B cell (primary cell): ENCODE measurements around the gene CARMIL1. TPM values are rescaled to one million over a fixed set of nuclear protein-coding genes. Genes with fewer than 3 reads are reported as not detected.

ENCODE experiments used
- ATAC-seq: fragments of 200-7000 bp; cut with Tn5 transposase; one replicate; pipeline ENCODE4 v1.10.0; 2021; ENCODE audit warnings: low read depth, mild to moderate bottlenecking, moderate number of reproducible peaks, moderate library complexity
- CTCF ChIA-PET: fragments of 350-600 bp; sonication (Branson Sonifier 250); formaldehyde crosslinking; loops from one replicate; lab custom pipeline; 2021; ENCODE audit warnings: antibody characterized with exemption, inconsistent platforms; lab: Charles Lee
- POLR2A ChIA-PET: fragments of 350-600 bp; sonication (Branson Sonifier 250); formaldehyde crosslinking; loops from one replicate; lab custom pipeline; 2021; ENCODE audit warnings: antibody characterized with exemption; lab: Charles Lee
- DNase-seq: peaks from one replicate; pipeline ENCODE4 v3.0.0; 2013
- H2AFZ ChIP-seq: 2 replicates; pipeline ENCODE4 v1.6.1; 2012; ENCODE audit warnings: mild to moderate bottlenecking, low read depth, low read length; ENCODE audit not compliant: insufficient read depth, poor library complexity, severe bottlenecking
- H3K27ac ChIP-seq, 2 donors: 1 replicate in 1 of 2; 2 replicates in 1 of 2; pipeline ENCODE4 v1.5.1; 2012 to 2013; ENCODE audit warnings: low read length in 2 of 2, mild to moderate bottlenecking in 2 of 2, moderate library complexity in 1 of 2
- H3K27me3 ChIP-seq, 4 experiments: fragments of 200-600 bp in 1 of 4; sonication (generic) in 1 of 4; replicated peaks in 1 of 4; 1 replicate in 2 of 4; 2 replicates in 2 of 4; pipeline versions ENCODE4 v1.6.1 to v1.7.0; 2013 to 2016; ENCODE audit warnings: low read length in 3 of 4, mild to moderate bottlenecking in 2 of 4, mixed read lengths in 1 of 4, moderate library complexity in 1 of 4; ENCODE audit not compliant: insufficient read depth in 4 of 4, control insufficient read depth in 3 of 4; ENCODE audit errors: control extremely low read depth in 1 of 4
- H3K36me3 ChIP-seq, 2 experiments: replicated peaks in 1 of 2; 1 replicate in 1 of 2; 2 replicates in 1 of 2; pipeline versions ENCODE4 v1.6.1 to v1.7.1; 2013; ENCODE audit warnings: low read length in 1 of 2; ENCODE audit not compliant: insufficient read depth in 2 of 2, control insufficient read depth in 1 of 2; ENCODE audit errors: control extremely low read depth in 1 of 2, extremely low read depth in 1 of 2
- H3K4me1 ChIP-seq, 2 donors: fragments of 200-600 bp in 1 of 2; sonication (generic) in 1 of 2; 1 replicate in 1 of 2; 2 replicates in 1 of 2; pipeline versions ENCODE4 v1.5.1 to v1.6.1; 2013 to 2017; ENCODE audit warnings: low read length in 2 of 2; ENCODE audit not compliant: control insufficient read depth in 2 of 2, insufficient read depth in 2 of 2
- H3K4me2 ChIP-seq: replicated peaks from 2 replicates; pipeline ENCODE3; 2012; ENCODE audit warnings: mild to moderate bottlenecking, low read depth, low read length; ENCODE audit not compliant: poor library complexity, severe bottlenecking
- H3K4me3 ChIP-seq, 5 experiments: fragments of 200-600 bp in 1 of 5; sonication (generic) in 1 of 5; 1 replicate in 3 of 5; 2 replicates in 2 of 5; pipeline versions ENCODE4 v1.5.1 to v1.7.0; 2011 to 2016; ENCODE audit warnings: low read length in 4 of 5, mild to moderate bottlenecking in 4 of 5, low read depth in 2 of 5, control low read depth in 1 of 5, moderate library complexity in 1 of 5; ENCODE audit not compliant: insufficient read depth in 1 of 5; ENCODE audit errors: control extremely low read depth in 1 of 5, extremely low read depth in 1 of 5
- H3K79me2 ChIP-seq: fragments of 200-600 bp; sonication (generic); one replicate; pipeline ENCODE4 v1.6.0; 2016; ENCODE audit warnings: low read length; ENCODE audit not compliant: control insufficient read depth, insufficient read depth
- H3K9ac ChIP-seq: fragments of 200-600 bp; sonication (generic); 2 replicates; pipeline ENCODE4 v1.6.1; 2017; ENCODE audit warnings: mild to moderate bottlenecking, low read length, moderate library complexity
- H3K9me3 ChIP-seq, 3 donors: one replicate each; pipeline versions ENCODE4 v1.6.1 to v1.7.1; 2013; ENCODE audit warnings: low read length in 2 of 3; ENCODE audit not compliant: control insufficient read depth in 2 of 3, insufficient read depth in 1 of 3; ENCODE audit errors: control extremely low read depth in 1 of 3
- H4K20me1 ChIP-seq: 2 replicates; pipeline ENCODE4 v1.6.0; 2012; ENCODE audit warnings: mild to moderate bottlenecking, low read length; ENCODE audit not compliant: insufficient read depth, control insufficient read depth, poor library complexity, severe bottlenecking
- H3K27ac Mint-ChIP-seq: one replicate; pipeline ENCODE4 v1.8.0; 2021; ENCODE audit warnings: mixed read lengths
- H3K27me3 Mint-ChIP-seq: one replicate; pipeline ENCODE4 v1.8.0; 2021; ENCODE audit warnings: mixed read lengths
- H3K4me1 Mint-ChIP-seq: one replicate; pipeline ENCODE4 v1.8.0; 2021; ENCODE audit warnings: mixed read lengths
- H3K4me3 Mint-ChIP-seq: one replicate; pipeline ENCODE4 v1.8.0; 2021; ENCODE audit warnings: mixed read lengths
- H3K9me3 Mint-ChIP-seq: one replicate; pipeline ENCODE4 v1.8.0; 2022; ENCODE audit warnings: mixed read lengths; ENCODE audit not compliant: insufficient read depth
- EZH2 ChIP-seq: IDR thresholded peaks from 2 replicates; pipeline ENCODE4 v1.6.1; 2012; ENCODE audit warnings: borderline replicate concordance, low read depth, mild to moderate bottlenecking, moderate library complexity, low read length; ENCODE audit not compliant: insufficient read depth, poor library complexity, severe bottlenecking
- WGBS: methylation state at CpG from one replicate; pipeline ENCODE4 v1.1.5; 2013; ENCODE audit warnings: missing lambda C conversion rate; ENCODE audit not compliant: insufficient coverage; 5-methylcytosine and 5-hydroxymethylcytosine counted together
- intact Hi-C: fragments of 100-400 bp; cut with micrococcal nuclease; formaldehyde crosslinking; loops from one replicate; pipeline ENCODE4 v1.10.0; 2022
- polyA plus RNA-seq: library from polyadenylated mRNA; depleted of rRNA; stranded (reverse); fragments of >200 nt; gene quantifications from 2 replicates; pipeline ENCODE4 v1.2.3, GENCODE V29; 2012
- total RNA-seq, 2 donors: library from RNA; stranded (reverse); fragments of 120-200 nt in 1 of 2; gene quantifications; 1 replicate in 1 of 2; 2 replicates in 1 of 2; pipeline versions ENCODE4 v1.2.3 to v1.2.4, GENCODE V29; 2013 to 2022
- TF ChIP-seq, protein P1 (sequence below): fragments of 200-600 bp; IDR thresholded peaks from one replicate; pipeline ENCODE4 v1.8.0; 2022; ENCODE audit warnings: antibody characterized with exemption, mild to moderate bottlenecking

Gene CARMIL1
- total and polyA plus RNA-seq, 2 donors (not counting 1 experiment from before 2014, with no cell fraction given), result 7.5 to 11.0 TPM

DNA sequence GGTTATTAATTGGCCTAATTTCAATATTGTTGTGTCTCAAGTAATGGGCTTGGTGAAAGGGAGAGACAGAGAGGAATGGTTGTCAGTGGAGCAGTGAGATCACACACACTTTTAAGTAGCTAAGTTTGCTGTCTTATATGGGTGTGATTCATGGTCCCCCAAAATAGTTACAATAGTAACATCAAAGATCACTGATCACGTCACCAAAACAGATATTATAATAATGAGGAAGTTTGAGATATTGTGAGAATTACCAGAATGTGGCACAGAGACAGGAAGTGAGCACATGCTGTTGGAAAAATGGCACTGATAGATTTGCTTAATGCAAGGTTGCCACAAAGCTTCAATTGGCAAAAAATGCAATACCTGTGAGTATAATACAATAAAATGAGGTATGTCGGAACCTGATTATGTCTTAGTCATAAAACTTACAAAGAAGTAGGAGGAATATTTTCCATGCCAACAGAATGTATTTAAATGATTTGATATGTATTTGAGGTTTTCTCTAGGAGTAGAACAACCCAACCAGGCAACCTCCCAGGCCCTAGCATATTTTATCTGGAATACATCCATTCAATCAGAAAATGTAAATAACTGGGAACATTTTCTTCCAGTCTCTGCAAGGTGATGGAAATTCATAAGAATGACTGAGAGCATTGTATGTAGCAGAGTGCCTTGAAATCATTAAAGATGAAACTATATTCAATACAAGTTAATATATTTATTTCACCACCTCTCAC is 167.8 kb downstream of the CARMIL1 start:
- H2AFZ ChIP-seq, result no peak overlapping the region
- peaks cover 0 to 5% (median 3%) of the 10 kb centered on the region in 3 donors for H3K9me3 ChIP-seq
- Mint-ChIP-seq H3K27me3 (no peaks in the 10 kb centered on the region), H3K27ac (peak overlapping the region; percentile 47), H3K4me3 (peak overlapping the region; percentile 5), H3K4me1 (peaks cover 30% of the 10 kb centered on the region), H3K9me3 (peaks cover 5% of the 10 kb centered on the region)
- no peak overlapping the region for H3K9ac ChIP-seq
- DNase-seq, result peak; percentile 21
- H4K20me1 ChIP-seq, result no peaks in the 10 kb centered on the region
- H3K4me1 ChIP-seq, result peaks cover 10 to 19% of the 10 kb centered on the region in 2 donors
- intact Hi-C loops, result loop anchor here (5.0 kb wide), 1 partner anchor 40 kb away; no protein-coding TSS in a partner anchor
- no CpG with 5 or more reads among the region's 2 CpGs for WGBS
- peak; percentile 61 for ATAC-seq
- no peak overlapping the region for H3K4me3 ChIP-seq
- CTCF ChIA-PET, result interaction anchor here (1.3 to 1.4 kb wide), 3 partner anchors 44 to 181 kb away, joined by 3 to 4 read pairs (median 3); partner anchors contain the start of gene CARMIL1
- H3K4me2 ChIP-seq, result no peak overlapping the region
- no peaks in the 10 kb centered on the region for H3K36me3 ChIP-seq
- POLR2A ChIA-PET, result no interaction called here
- H3K27ac ChIP-seq, result no peak overlapping the region
- H3K79me2 ChIP-seq, result no peaks in the 10 kb centered on the region
- TF ChIP-seq EZH2, result no peak
- TF ChIP-seq, protein P1, sequence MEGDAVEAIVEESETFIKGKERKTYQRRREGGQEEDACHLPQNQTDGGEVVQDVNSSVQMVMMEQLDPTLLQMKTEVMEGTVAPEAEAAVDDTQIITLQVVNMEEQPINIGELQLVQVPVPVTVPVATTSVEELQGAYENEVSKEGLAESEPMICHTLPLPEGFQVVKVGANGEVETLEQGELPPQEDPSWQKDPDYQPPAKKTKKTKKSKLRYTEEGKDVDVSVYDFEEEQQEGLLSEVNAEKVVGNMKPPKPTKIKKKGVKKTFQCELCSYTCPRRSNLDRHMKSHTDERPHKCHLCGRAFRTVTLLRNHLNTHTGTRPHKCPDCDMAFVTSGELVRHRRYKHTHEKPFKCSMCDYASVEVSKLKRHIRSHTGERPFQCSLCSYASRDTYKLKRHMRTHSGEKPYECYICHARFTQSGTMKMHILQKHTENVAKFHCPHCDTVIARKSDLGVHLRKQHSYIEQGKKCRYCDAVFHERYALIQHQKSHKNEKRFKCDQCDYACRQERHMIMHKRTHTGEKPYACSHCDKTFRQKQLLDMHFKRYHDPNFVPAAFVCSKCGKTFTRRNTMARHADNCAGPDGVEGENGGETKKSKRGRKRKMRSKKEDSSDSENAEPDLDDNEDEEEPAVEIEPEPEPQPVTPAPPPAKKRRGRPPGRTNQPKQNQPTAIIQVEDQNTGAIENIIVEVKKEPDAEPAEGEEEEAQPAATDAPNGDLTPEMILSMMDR, result no peak
- no peaks in the 10 kb centered on the region for H3K27me3 ChIP-seq

DNA sequence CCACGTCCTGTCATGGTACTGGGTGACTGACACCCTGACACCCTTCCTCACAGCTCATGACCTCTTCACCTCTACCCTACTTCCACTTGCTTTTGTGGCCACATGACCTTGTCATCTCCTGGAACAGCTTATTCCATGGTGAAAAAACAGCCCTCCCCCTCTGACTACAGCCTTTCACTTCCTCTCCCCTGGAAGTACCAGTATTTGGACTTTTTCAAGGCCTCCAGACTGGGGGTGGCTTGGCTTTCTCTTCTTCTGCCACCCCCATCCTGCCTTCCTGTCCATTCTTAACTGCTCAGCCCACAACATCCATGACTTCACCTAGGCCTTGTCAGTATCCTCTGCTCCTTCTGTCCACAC is 168.4 kb downstream of the CARMIL1 start:
- no peak for TF ChIP-seq EZH2
- TF ChIP-seq, protein P1, result no peak
- Mint-ChIP-seq H3K4me3 (no peak overlapping the region), H3K9me3 (peaks cover 5% of the 10 kb centered on the region), H3K27ac (no peak overlapping the region), H3K4me1 (peaks cover 28% of the 10 kb centered on the region), H3K27me3 (no peaks in the 10 kb centered on the region)
- Histone ChIP-seq H4K20me1 (no peaks in the 10 kb centered on the region), H3K27ac (no peak overlapping the region), H2AFZ (no peak overlapping the region), H3K4me1 (peaks cover 11 to 17% of the 10 kb centered on the region in 2 donors), H3K4me3 (no peak overlapping the region), H3K36me3 (no peaks in the 10 kb centered on the region), H3K9ac (no peak overlapping the region), H3K9me3 (peaks cover 0 to 5% (median 3%) of the 10 kb centered on the region in 3 donors), H3K4me2 (no peak overlapping the region), H3K79me2 (no peaks in the 10 kb centered on the region), H3K27me3 (no peaks in the 10 kb centered on the region)
- intact Hi-C loops, result loop anchor here (5.0 kb wide), 1 partner anchor 40 kb away; no protein-coding TSS in a partner anchor
- 65% methylated on average over 1 of the region's 1 CpG for WGBS
- CTCF ChIA-PET, result interaction anchor here (1.3 to 1.4 kb wide), 3 partner anchors 43 to 182 kb away, joined by 3 to 4 read pairs (median 3); partner anchors contain the start of gene CARMIL1
- POLR2A ChIA-PET, result no interaction called here
- ATAC-seq (no peak), DNase-seq (no peak)
